ENCODE measurements around the gene MBOAT1.

DNA sequence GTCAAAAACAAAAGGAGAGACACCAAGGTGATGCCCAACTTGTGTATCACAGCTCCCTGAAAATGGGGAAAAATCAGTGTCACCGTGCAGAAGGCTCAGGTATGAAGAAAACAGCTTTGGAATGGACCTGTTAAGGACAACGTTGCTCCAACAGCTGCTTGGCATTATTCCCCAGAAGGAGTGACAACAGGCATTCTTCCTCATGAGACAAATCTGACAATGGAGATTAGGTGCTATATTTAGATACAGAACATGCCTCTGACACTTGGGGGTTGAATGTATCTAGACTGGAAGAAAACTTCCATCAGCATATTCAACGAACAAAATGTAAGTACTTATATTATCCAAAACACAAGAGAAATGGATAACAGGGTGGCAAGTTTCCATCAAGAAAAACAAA is 87.7 kb downstream of the MBOAT1 start:
- TF ChIP-seq, protein P1, sequence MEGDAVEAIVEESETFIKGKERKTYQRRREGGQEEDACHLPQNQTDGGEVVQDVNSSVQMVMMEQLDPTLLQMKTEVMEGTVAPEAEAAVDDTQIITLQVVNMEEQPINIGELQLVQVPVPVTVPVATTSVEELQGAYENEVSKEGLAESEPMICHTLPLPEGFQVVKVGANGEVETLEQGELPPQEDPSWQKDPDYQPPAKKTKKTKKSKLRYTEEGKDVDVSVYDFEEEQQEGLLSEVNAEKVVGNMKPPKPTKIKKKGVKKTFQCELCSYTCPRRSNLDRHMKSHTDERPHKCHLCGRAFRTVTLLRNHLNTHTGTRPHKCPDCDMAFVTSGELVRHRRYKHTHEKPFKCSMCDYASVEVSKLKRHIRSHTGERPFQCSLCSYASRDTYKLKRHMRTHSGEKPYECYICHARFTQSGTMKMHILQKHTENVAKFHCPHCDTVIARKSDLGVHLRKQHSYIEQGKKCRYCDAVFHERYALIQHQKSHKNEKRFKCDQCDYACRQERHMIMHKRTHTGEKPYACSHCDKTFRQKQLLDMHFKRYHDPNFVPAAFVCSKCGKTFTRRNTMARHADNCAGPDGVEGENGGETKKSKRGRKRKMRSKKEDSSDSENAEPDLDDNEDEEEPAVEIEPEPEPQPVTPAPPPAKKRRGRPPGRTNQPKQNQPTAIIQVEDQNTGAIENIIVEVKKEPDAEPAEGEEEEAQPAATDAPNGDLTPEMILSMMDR (IDR thresholded peaks at IDR 0.05), result no peak
- TF ChIP-seq POLR2A (IDR thresholded peaks at IDR 0.05), result no peak

Measured in suprapubic skin (tissue), 3 donors.